Spleen (tissue), 7 donors: ENCODE results near the gene FSIP2.

Experiments used
- POLR2AphosphoS5 ChIP-seq, 3 donors: sonication (generic); formaldehyde crosslinking; IDR thresholded peaks; one replicate each; pipeline ENCODE4 v1.5.1; 2017; ENCODE audit warnings: antibody characterized with exemption in 3 of 3
- TF ChIP-seq, protein P1 (sequence below), 11 experiments: fragments of 200-600 bp in 7 of 11; fragments of 450-650 bp in 4 of 11; sonication (generic) in 4 of 11; IDR thresholded peaks in 8 of 11; conservative IDR thresholded peaks in 3 of 11; 1 replicate in 7 of 11; 2 replicates in 4 of 11; pipeline versions ENCODE4 v1.4.0 to v1.8.0; 2016 to 2021; ENCODE audit warnings: antibody characterized with exemption in 11 of 11, inconsistent platforms in 4 of 11, mild to moderate bottlenecking in 1 of 11
- donor health status: DM: no; HTN: no; CAD: no; lungs with moderate emphysema.
- donor health status: DM: no; HTN: no; CAD: no.
- donor health status: DM: no; HTN: no; CAD: no.

DNA sequence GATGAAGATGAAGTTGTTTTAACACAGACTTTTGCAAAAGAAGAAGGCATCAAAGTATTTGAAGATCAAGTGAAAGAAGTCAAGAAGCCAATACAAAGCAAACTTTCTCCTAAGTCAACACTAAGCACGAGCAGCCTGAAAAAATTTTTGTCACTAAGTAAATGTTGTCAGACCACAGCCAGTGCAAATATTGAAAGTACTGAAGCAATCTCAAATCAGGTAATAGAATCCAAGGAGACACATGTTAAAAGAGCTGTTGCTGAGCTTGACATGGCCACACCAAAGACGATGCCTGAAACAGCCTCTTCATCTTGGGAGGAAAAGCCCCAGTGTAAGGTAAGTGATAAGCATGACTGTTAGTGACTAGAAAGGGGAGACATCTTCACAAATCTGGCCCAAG, 75.1 kb downstream of the FSIP2 start:
- TF ChIP-seq, protein P1, sequence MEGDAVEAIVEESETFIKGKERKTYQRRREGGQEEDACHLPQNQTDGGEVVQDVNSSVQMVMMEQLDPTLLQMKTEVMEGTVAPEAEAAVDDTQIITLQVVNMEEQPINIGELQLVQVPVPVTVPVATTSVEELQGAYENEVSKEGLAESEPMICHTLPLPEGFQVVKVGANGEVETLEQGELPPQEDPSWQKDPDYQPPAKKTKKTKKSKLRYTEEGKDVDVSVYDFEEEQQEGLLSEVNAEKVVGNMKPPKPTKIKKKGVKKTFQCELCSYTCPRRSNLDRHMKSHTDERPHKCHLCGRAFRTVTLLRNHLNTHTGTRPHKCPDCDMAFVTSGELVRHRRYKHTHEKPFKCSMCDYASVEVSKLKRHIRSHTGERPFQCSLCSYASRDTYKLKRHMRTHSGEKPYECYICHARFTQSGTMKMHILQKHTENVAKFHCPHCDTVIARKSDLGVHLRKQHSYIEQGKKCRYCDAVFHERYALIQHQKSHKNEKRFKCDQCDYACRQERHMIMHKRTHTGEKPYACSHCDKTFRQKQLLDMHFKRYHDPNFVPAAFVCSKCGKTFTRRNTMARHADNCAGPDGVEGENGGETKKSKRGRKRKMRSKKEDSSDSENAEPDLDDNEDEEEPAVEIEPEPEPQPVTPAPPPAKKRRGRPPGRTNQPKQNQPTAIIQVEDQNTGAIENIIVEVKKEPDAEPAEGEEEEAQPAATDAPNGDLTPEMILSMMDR (IDR thresholded peaks at IDR 0.05 in 8 of 11, conservative IDR thresholded peaks at IDR 0.05 in 3 of 11) = no peak
- TF ChIP-seq POLR2AphosphoS5 (IDR thresholded peaks at IDR 0.05) = no peak
